LNCAP (cell line): Measurements from ENCODE around the gene SETD2.

Source experiments
- TF ChIP-seq, protein P1 (sequence below): fragments of 450-650 bp; IDR thresholded peaks from 2 replicates; pipeline ENCODE4 v1.5.1; 2017; ENCODE audit warnings: mild to moderate bottlenecking

Gene SETD2, protein sequence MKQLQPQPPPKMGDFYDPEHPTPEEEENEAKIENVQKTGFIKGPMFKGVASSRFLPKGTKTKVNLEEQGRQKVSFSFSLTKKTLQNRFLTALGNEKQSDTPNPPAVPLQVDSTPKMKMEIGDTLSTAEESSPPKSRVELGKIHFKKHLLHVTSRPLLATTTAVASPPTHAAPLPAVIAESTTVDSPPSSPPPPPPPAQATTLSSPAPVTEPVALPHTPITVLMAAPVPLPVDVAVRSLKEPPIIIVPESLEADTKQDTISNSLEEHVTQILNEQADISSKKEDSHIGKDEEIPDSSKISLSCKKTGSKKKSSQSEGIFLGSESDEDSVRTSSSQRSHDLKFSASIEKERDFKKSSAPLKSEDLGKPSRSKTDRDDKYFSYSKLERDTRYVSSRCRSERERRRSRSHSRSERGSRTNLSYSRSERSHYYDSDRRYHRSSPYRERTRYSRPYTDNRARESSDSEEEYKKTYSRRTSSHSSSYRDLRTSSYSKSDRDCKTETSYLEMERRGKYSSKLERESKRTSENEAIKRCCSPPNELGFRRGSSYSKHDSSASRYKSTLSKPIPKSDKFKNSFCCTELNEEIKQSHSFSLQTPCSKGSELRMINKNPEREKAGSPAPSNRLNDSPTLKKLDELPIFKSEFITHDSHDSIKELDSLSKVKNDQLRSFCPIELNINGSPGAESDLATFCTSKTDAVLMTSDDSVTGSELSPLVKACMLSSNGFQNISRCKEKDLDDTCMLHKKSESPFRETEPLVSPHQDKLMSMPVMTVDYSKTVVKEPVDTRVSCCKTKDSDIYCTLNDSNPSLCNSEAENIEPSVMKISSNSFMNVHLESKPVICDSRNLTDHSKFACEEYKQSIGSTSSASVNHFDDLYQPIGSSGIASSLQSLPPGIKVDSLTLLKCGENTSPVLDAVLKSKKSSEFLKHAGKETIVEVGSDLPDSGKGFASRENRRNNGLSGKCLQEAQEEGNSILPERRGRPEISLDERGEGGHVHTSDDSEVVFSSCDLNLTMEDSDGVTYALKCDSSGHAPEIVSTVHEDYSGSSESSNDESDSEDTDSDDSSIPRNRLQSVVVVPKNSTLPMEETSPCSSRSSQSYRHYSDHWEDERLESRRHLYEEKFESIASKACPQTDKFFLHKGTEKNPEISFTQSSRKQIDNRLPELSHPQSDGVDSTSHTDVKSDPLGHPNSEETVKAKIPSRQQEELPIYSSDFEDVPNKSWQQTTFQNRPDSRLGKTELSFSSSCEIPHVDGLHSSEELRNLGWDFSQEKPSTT (N-terminal part only)

DNA sequence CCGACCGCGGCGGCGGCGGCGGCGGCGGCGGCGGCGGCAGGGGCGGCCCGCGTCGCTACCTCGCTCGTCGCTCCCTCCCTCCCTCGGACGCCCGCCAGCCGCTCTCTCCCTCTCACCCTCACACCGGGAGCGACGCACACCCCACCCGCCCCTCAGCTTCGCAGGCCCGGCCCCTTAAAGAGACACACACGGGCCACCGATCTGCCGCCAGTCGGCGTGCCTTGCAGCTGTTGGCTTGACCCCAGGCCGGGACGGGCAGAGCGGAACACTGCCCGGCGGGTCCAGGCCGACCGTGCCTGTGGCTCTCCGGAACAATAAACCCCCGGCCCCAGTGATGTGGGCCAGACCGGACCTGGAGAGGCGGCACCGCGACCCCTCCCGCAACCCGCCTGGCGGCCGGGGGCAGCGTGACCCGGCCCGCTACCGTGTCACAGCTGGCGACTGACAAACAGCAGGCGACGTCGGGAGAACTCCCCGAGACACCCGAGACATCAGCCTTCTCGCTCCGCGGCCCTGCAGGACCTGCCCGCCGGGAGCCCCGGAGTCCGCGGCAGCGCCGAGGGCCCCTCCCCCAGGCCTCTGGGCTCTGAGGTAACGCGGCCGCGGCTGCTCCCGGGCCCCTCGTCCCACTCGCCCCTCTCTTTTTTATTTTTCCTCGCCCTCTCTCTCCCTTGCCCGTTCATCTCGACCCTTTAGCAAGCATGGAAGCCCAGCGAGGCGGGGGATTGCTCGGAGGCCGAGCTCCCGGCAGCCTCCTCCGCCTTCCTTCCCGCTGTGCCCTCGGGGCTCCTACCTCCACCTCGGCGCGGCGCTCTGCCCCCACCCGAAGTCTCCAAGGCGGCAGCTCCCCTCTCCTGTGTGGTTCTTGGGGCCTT is at the start of gene SETD2:
SETD2 (minus strand) TSS at position 107 of the 875 bp plus-strand sequence. CDS start 189 bp downstream, outside the sequence.
- TF ChIP-seq, protein P1, sequence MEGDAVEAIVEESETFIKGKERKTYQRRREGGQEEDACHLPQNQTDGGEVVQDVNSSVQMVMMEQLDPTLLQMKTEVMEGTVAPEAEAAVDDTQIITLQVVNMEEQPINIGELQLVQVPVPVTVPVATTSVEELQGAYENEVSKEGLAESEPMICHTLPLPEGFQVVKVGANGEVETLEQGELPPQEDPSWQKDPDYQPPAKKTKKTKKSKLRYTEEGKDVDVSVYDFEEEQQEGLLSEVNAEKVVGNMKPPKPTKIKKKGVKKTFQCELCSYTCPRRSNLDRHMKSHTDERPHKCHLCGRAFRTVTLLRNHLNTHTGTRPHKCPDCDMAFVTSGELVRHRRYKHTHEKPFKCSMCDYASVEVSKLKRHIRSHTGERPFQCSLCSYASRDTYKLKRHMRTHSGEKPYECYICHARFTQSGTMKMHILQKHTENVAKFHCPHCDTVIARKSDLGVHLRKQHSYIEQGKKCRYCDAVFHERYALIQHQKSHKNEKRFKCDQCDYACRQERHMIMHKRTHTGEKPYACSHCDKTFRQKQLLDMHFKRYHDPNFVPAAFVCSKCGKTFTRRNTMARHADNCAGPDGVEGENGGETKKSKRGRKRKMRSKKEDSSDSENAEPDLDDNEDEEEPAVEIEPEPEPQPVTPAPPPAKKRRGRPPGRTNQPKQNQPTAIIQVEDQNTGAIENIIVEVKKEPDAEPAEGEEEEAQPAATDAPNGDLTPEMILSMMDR: peak; percentile 42

DNA sequence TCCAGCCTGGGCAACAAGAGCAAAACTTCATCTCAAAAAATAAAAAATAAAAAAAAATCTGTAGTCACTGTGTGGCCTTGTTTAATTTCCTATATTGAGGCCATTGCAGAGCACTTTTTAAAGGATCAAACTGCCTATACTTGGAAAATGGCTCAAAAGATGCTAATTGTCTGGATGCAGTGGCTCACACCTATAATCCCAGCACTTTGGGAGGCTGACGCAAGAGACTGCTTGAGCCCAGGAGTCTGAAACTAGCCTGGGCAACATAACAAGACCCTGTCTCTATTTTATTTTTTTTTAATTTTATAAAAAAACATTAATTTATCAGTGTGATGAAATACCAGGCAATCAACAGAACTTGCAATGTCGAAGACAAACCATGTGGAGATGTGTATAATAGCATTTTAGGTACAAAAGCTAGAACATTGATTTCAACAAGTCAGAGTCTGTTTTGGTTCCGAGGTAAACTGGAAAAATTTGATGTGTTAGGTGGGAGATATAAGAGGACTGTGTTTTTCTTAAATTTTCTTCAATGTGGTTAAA is 47.0 kb upstream of the SETD2 start:
- TF ChIP-seq, protein P1: no peak

DNA sequence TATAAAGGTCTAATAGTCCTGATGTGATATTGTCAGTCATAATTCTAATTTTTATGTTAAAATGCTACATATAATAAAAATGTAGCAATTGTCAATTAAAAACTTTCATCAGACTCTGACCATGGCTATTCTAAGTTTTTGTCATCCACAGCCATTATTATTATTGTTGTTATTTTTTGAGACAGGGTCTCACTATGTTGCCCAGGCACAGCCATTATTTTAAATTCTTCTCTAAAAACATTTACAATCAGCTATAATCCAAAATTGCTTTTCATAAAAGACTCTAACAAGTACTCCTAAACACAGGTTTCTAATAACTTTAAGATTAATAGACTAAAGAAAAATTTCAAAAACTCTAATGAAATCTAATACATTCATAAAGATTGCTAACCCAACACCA is 41.0 kb upstream of the SETD2 start:
- TF ChIP-seq, protein P1: no peak

DNA sequence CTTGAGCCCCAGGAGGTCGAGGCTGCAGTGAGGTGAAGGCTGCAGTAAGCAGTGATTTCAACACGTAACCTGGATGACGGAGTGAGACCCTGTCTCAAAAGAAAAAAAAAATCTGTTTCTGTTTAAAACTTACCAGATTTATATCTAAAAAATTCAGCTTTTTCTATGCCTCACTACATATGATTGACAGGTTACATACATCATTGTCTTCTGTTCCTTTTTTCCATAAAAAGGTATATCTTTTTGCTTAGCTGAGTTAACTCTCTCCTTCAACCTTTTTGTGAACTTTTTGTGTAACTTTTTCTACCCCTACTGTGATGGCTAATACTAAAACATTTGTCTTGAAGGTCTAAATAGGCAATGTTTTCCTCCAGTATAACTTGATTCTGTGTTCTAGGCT is 38.6 kb upstream of the SETD2 start:
- TF ChIP-seq, protein P1: no peak

DNA sequence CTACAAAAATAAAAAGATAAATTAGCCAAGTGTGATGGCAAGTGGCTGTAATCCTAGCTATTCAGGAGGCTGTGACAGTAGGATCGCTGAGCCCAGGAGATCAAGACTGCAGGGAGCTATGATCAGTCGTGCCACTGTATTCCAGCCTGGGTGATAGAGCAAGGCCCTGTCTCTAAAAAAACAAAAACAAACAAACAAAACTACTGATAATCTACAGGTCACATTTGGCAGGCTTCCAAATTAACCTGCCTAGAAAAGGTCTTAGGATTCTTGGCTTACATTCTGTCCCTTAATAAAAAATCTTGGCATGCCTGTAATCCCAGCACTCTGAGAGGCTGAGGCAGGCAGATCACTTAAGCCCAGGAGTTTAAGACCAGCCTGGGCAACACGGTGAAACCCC is 33.4 kb upstream of the SETD2 start:
- TF ChIP-seq, protein P1: no peak

DNA sequence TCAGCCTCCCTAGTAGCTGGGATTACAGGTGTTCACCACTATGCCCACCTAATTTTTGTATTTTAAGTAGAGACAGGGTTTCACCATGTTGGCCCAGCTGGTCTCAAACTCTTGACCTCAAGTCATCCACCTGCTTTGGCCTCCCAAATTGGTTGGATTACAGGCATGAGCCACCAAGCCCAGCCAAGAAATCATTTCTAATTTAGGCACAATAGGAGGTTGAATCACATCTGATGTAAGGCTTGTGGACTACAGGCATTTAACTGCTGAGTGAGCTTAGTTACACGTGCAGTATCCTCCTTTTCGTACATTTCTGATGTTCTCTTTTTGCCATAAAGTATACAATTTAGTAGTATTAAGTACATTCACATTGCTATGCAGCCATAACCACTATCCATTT is 31.1 kb upstream of the SETD2 start:
- TF ChIP-seq, protein P1: no peak
